C4-2B (cell line): ENCODE data around the gene TIAM2.
"Not testable (repeated sequence)": the region's sequence is repeated elsewhere in the genome, so short reads cannot be mapped to it uniquely, and the experiment has no call there.

Source experiments
- CTCF ChIP-seq: fragments of 450-650 bp; conservative IDR thresholded peaks from 2 replicates; pipeline ENCODE4 v1.5.1; 2017; ENCODE audit warnings: mild to moderate bottlenecking
- ZFX ChIP-seq: fragments of 450-650 bp; IDR thresholded peaks from 2 replicates; pipeline ENCODE4 v1.6.1; 2017

- TF ChIP-seq CTCF, ZFX: not testable (repeated sequence)
Observed at GRCh38 chr6:155103083-155103645, 108.0 kb downstream of the TIAM2 start.
